Ovary (tissue), 9 donors: ENCODE results near the gene ABHD8. TPM values are rescaled to one million over a fixed set of nuclear protein-coding genes. Genes with fewer than 3 reads are reported as not detected.

Experiments
- DNase-seq, 5 donors: peaks; one replicate each; pipeline ENCODE4 v3.0.0-alpha.2; 2019 to 2020
- H3K27ac ChIP-seq, 2 donors: fragments of 200-600 bp; one replicate each; pipeline versions ENCODE4 v1.5.1 to v1.8.0; 2019 to 2022
- H3K27me3 ChIP-seq: fragments of 200-600 bp; one replicate; pipeline ENCODE4 v1.8.0; 2022
- H3K36me3 ChIP-seq: fragments of 200-600 bp; sonication (generic); one replicate; pipeline ENCODE4 v1.5.1; 2019
- H3K4me1 ChIP-seq: one replicate; pipeline ENCODE4 v1.8.1; 2013; ENCODE audit warnings: mild to moderate bottlenecking, moderate library complexity; ENCODE audit not compliant: insufficient read depth
- H3K4me3 ChIP-seq: fragments of 200-600 bp; sonication (generic); one replicate; pipeline ENCODE4 v1.5.1; 2017
- H3K9me3 ChIP-seq, 2 donors: fragments of 200-600 bp in 1 of 2; sonication (generic) in 1 of 2; one replicate each; pipeline versions ENCODE4 v1.5.1 to v1.8.1; 2013 to 2019; ENCODE audit warnings: mild to moderate bottlenecking in 1 of 2, moderate library complexity in 1 of 2
- CTCF ChIP-seq, 3 donors: fragments of 450-650 bp in 2 of 3; fragments of 200-600 bp in 1 of 3; IDR thresholded peaks; one replicate each; pipeline versions ENCODE4 v1.5.1 to v1.8.0; 2016 to 2022; ENCODE audit warnings: antibody characterized with exemption in 3 of 3, mild to moderate bottlenecking in 1 of 3
- EP300 ChIP-seq: sonication (generic); formaldehyde crosslinking; IDR thresholded peaks from one replicate; pipeline ENCODE4 v1.6.1; 2017; ENCODE audit warnings: antibody characterized with exemption
- POLR2A ChIP-seq: fragments of 450-650 bp; IDR thresholded peaks from one replicate; pipeline ENCODE4 v1.6.1; 2017; ENCODE audit warnings: antibody characterized with exemption, mild to moderate bottlenecking, moderate library complexity
- WGBS, 3 donors: extraction: QIAGEN DNeasy Blood & Tissue Kit in 1 of 3; methylation state at CpG; one replicate each; pipeline versions ENCODE4 v1.1.5 to v1.1.7; 2013 to 2017; 5-methylcytosine and 5-hydroxymethylcytosine counted together
- intact Hi-C, 4 donors: fragments of 100-400 bp; cut with DNase I; formaldehyde crosslinking; loops; one replicate each; pipeline versions ENCODE4 v1.11.0 to v1.15.1; 2022 to 2023
- polyA plus RNA-seq, 2 donors: library from polyadenylated mRNA; stranded (reverse); fragments of 200-250 nt in 1 of 2; fragments of 350-450 nt in 1 of 2; fragmentation: Illumina TruSeq in 1 of 2; extraction: RNeasy Lipid Tissue Mini Kit (QIAGEN cat#74804) in 1 of 2; gene quantifications; one replicate each; pipeline ENCODE4 v1.2.3, GENCODE V29; 2013 to 2014
- total RNA-seq, 7 donors: library from RNA; depleted of rRNA in 2 of 7; stranded (reverse); fragments of >200 nt in 2 of 7; fragmentation: NEBNext Ultra II Directional in 3 of 7; extraction: Animal tissue kit (Norgen Biotek cat#: 25700) in 3 of 7; gene quantifications; one replicate each; pipeline versions ENCODE4 v1.1.0 to v1.2.4, GENCODE V29; 2016 to 2023
- donor health status: DM: no; HTN: no; CAD: no; lungs with moderate emphysema.
- donor health status: DM: no; HTN: no; CAD: no.
- donor health status: Bipolar disorder and iron deficiency.
- donor health status: DM: yes; HTN: yes; CAD: no.
- donor health status: DM: no; HTN: no; CAD: no.
- donor health status: DM: yes; HTN: yes; CAD: no.

The ABHD8 gene
- total and polyA plus RNA-seq, 9 donors, result 0.55 to 25.1 (median 15.3) TPM

- H3K4me3 ChIP-seq, result no peak overlapping the region
Observed at GRCh38 chr19:17348700-17349099, 45.5 kb upstream of the ABHD8 start.

GRCh38 chr19:17347877-17348276, 44.7 kb upstream of the ABHD8 start:
- TF ChIP-seq CTCF (IDR thresholded peaks at IDR 0.05) (no peak), POLR2A (no peak)
- DNase-seq, result no peak
- WGBS, 3 donors, result 63 to 84% (median 81%) methylated on average over 2 of the region's 2 CpGs
- Histone ChIP-seq H3K36me3 (no peaks in the 10 kb centered on the region), H3K4me1 (no peaks in the 10 kb centered on the region), H3K9me3 (no peaks in the 10 kb centered on the region), H3K4me3 (no peak overlapping the region), H3K27ac (no peak overlapping the region), H3K27me3 (no peaks in the 10 kb centered on the region)
- intact Hi-C loops, result loop anchor here (2.0 to 10.0 kb wide), 6 partner anchors 39 to 119 kb away; partner anchors contain the start of gene NXNL1 (in 1 of the 4)

More at GRCh38 chr19:17348700-17349099, 45.5 kb upstream of the ABHD8 start:
- DNase-seq, result peak in 4 of 5 donors; percentile 61 to 72 (median 68)
- Histone ChIP-seq H3K4me1 (no peaks in the 10 kb centered on the region), H3K9me3 (no peaks in the 10 kb centered on the region), H3K36me3 (no peaks in the 10 kb centered on the region), H3K27ac (peak overlapping the region in 1 of 2 donors; percentile 60), H3K27me3 (no peaks in the 10 kb centered on the region)
- 1 to 3% (median 2%) methylated on average over 12 of the region's 12 CpGs for WGBS, 3 donors
- TF ChIP-seq CTCF (IDR thresholded peaks at IDR 0.05), result no peak
- TF ChIP-seq POLR2A, result no peak
- TF ChIP-seq EP300, result no peak
- intact Hi-C loops, result loop anchor here in 3 of 4 donors (5.0 to 10.0 kb wide), 4 partner anchors 39 to 119 kb away; partner anchors contain the start of gene NXNL1 (in 1 of the 3)

DNA sequence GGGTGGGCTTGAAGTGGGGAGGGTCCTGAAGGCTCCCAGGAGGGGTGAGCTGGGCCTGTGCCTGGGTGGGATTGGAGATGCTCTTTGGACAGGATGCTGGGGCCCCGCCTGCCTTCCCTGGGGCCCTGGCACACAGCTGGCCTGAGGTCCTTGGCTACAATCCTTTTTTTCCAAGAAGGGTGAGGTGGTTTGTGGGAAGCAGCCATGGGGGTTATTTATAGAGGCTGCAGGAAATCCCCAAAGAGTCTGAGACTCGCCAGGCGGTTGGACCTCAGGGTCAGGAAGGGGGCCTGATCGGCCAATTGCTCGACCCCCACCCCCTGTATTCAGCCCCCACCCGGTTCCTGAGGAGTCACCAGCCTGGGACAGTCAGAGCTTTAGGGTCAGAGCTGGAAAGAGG, 44.1 kb upstream of the ABHD8 start:
- H3K27ac ChIP-seq, result no peak overlapping the region

DNA sequence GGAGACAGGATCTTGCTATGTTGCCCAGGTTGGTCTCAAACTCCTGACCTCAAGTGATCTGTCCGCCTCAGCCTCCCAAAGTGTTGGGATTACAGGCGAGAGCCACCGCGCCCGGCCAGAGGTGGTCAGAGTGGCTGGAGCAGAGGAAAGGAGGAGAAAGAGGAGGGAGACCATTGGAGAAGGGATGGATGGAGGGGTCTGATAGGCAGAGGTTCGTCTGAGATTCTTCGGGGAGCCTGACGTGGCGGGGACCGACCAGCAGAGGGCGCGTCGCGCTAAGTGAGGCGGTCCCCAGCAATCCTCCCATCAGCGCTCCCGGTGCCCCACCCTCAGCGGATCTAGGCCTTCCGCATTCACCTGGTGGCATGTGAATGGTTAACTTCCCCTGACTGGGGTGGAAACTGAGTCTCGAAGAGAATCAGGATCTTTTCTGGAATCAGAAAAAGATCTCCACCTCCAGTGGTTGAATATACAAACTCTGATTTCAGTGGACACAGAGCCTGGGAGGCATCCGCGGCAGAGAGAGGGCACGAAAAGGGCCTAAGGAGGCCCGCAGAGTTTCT, 43.0 kb upstream of the ABHD8 start:
- no peaks in the 10 kb centered on the region for H3K9me3 ChIP-seq
- no peak overlapping the region for H3K4me3 ChIP-seq
- DNase-seq, result peak; percentile 63 to 87 (median 83)
- intact Hi-C loops, result loop anchor here (2.0 to 10.0 kb wide), 6 partner anchors 41 to 121 kb away; partner anchors contain the start of gene NXNL1 (in 1 of the 4)
- peak; percentile 93 to 96 (median 95) for TF ChIP-seq CTCF (IDR thresholded peaks at IDR 0.05)
- no peak for TF ChIP-seq POLR2A
- 11 to 15% (median 11%) methylated on average over 24 of the region's 24 CpGs for WGBS, 3 donors
- no peaks in the 10 kb centered on the region for H3K36me3 ChIP-seq
- H3K27me3 ChIP-seq, result no peaks in the 10 kb centered on the region
- H3K27ac ChIP-seq, result no peak overlapping the region
- H3K4me1 ChIP-seq, result no peaks in the 10 kb centered on the region

More for the DNA sequence above, 44.1 kb upstream of the ABHD8 start:
- 23 to 36% (median 25%) methylated on average over 6 of the region's 6 CpGs for WGBS, 3 donors
- DNase-seq, result peak in 1 of 5 donors; percentile 35
- no peak overlapping the region for H3K4me3 ChIP-seq
- H3K36me3 ChIP-seq, result no peaks in the 10 kb centered on the region
- intact Hi-C loops, result loop anchor here (2.0 to 10.0 kb wide), 6 partner anchors 39 to 120 kb away; partner anchors contain the start of gene NXNL1 (in 1 of the 4)
- TF ChIP-seq POLR2A (no peak), CTCF (IDR thresholded peaks at IDR 0.05) (no peak), EP300 (no peak)
- H3K27me3 ChIP-seq, result no peaks in the 10 kb centered on the region
- no peaks in the 10 kb centered on the region for H3K4me1 ChIP-seq
- no peaks in the 10 kb centered on the region for H3K9me3 ChIP-seq
